IMR-90 (cell line): ENCODE measurements around the gene SLC39A11. TPM values are rescaled to one million over a fixed set of nuclear protein-coding genes. Genes with fewer than 3 reads are reported as not detected.

Experiments
- ATAC-seq: fragments of 200-7000 bp; cut with Tn5 transposase; 2 replicates; pipeline ENCODE4 v1.9.1; 2020; ENCODE audit warnings: low read depth, mild to moderate bottlenecking, moderate library complexity
- BruUV-seq: library from RNA; stranded (reverse); fragments of 400-500 nt; replicated peaks from 2 replicates; lab custom pipeline; 2021; lab: Mats Ljungman, UMichigan
- CTCF ChIA-PET: fragments of 300-600 bp; formaldehyde crosslinking; extraction: SDS; loops from one replicate; lab custom pipeline; 2021; ENCODE audit warnings: antibody characterized with exemption; lab: Yijun Ruan, JAX
- POLR2A ChIA-PET: fragments of 300-600 bp; sonication (Branson Sonifier 250); formaldehyde crosslinking; loops from one replicate; lab custom pipeline; 2022; ENCODE audit warnings: antibody characterized with exemption; ENCODE audit not compliant: unreplicated experiment; lab: Charles Lee
- DNase-seq: peaks from one replicate; pipeline ENCODE4 v3.0.0; 2013
- H2AFZ ChIP-seq: replicated peaks from 2 replicates; pipeline ENCODE3; 2013; ENCODE audit warnings: low read length, mild to moderate bottlenecking; ENCODE audit not compliant: poor library complexity
- H2AK5ac ChIP-seq: 2 replicates; pipeline ENCODE4 v1.6.1; 2013; ENCODE audit warnings: low read depth, low read length, inconsistent platforms
- H2AK9ac ChIP-seq: replicated peaks from 2 replicates; pipeline ENCODE3; 2013; ENCODE audit warnings: mild to moderate bottlenecking, low read depth, low read length, moderate library complexity; ENCODE audit not compliant: poor library complexity
- H2BK120ac ChIP-seq: 2 replicates; pipeline ENCODE4 v1.6.1; 2013; ENCODE audit warnings: low read depth, low read length, inconsistent platforms
- H2BK15ac ChIP-seq: 3 replicates; pipeline ENCODE4 v1.6.1; 2013; ENCODE audit warnings: low read depth, low read length, inconsistent platforms
- H2BK20ac ChIP-seq: 2 replicates; pipeline ENCODE4 v1.6.1; 2013; ENCODE audit warnings: low read depth, mild to moderate bottlenecking, inconsistent platforms, low read length, moderate library complexity
- H2BK5ac ChIP-seq: 2 replicates; pipeline ENCODE4 v1.6.1; 2013; ENCODE audit warnings: mild to moderate bottlenecking, low read depth, low read length, inconsistent platforms; ENCODE audit not compliant: poor library complexity, severe bottlenecking
- H3K14ac ChIP-seq: replicated peaks from 2 replicates; pipeline ENCODE4 v1.6.1; 2013; ENCODE audit warnings: low read depth, low read length, inconsistent platforms
- H3K18ac ChIP-seq: 2 replicates; pipeline ENCODE4 v1.6.1; 2013; ENCODE audit warnings: low read depth, low read length, control low read depth
- H3K23ac ChIP-seq: 2 replicates; pipeline ENCODE4 v1.6.1; 2013; ENCODE audit warnings: low read depth, low read length, inconsistent platforms
- H3K27ac ChIP-seq: 2 replicates; pipeline ENCODE4 v1.5.1; 2013; ENCODE audit warnings: mild to moderate bottlenecking, control low read depth, low read length; ENCODE audit not compliant: insufficient read depth
- H3K27me3 ChIP-seq: 2 replicates; pipeline ENCODE4 v1.6.1; 2013; ENCODE audit warnings: low read length; ENCODE audit not compliant: control insufficient read depth, insufficient read depth
- H3K36me3 ChIP-seq: 2 replicates; pipeline ENCODE4 v1.6.1; 2013; ENCODE audit warnings: low read length, mixed read lengths; ENCODE audit not compliant: control insufficient read depth, insufficient read depth
- H3K4ac ChIP-seq: 2 replicates; pipeline ENCODE4 v1.6.1; 2013; ENCODE audit warnings: low read depth, low read length, inconsistent platforms
- H3K4me1 ChIP-seq: 2 replicates; pipeline ENCODE4 v1.6.1; 2013; ENCODE audit warnings: low read length, mixed read lengths; ENCODE audit not compliant: control insufficient read depth, insufficient read depth
- H3K4me2 ChIP-seq: 2 replicates; pipeline ENCODE4 v1.6.1; 2013; ENCODE audit warnings: low read depth, mild to moderate bottlenecking, control low read depth, low read length, moderate library complexity
- H3K4me3 ChIP-seq: 2 replicates; pipeline ENCODE4 v1.5.1; 2013; ENCODE audit warnings: low read depth, mild to moderate bottlenecking, control low read depth, low read length, moderate library complexity; ENCODE audit not compliant: insufficient read depth
- H3K56ac ChIP-seq: 2 replicates; pipeline ENCODE4 v1.6.1; 2013; ENCODE audit warnings: low read length, inconsistent platforms; ENCODE audit not compliant: insufficient read depth; ENCODE audit errors: extremely low read depth
- H3K79me1 ChIP-seq, 2 experiments: 2 replicates each; pipeline ENCODE4 v1.6.1; 2013; ENCODE audit warnings: low read length in 2 of 2, inconsistent platforms in 1 of 2, low read depth in 1 of 2
- H3K9ac ChIP-seq: 2 replicates; pipeline ENCODE4 v1.6.1; 2013; ENCODE audit warnings: low read depth, low read length, control low read depth
- H3K9me1 ChIP-seq: 2 replicates; pipeline ENCODE4 v1.6.1; 2013; ENCODE audit warnings: low read length, inconsistent platforms; ENCODE audit not compliant: insufficient read depth
- H3K9me3 ChIP-seq: 2 replicates; pipeline ENCODE4 v1.6.1; 2013; ENCODE audit warnings: low read length; ENCODE audit not compliant: control insufficient read depth, insufficient read depth
- H4K20me1 ChIP-seq: 2 replicates; pipeline ENCODE4 v1.6.1; 2013; ENCODE audit warnings: low read length, inconsistent platforms; ENCODE audit not compliant: insufficient read depth
- H4K5ac ChIP-seq: 2 replicates; pipeline ENCODE4 v1.6.1; 2013; ENCODE audit warnings: mild to moderate bottlenecking, low read depth, low read length, control low read depth
- H4K8ac ChIP-seq, 2 experiments: 2 replicates each; pipeline ENCODE4 v1.6.1; 2013; ENCODE audit warnings: low read depth in 2 of 2, low read length in 2 of 2, control low read depth in 1 of 2, inconsistent platforms in 1 of 2
- H4K91ac ChIP-seq: 2 replicates; pipeline ENCODE4 v1.6.1; 2013; ENCODE audit warnings: low read depth, low read length, inconsistent platforms; ENCODE audit not compliant: insufficient read depth
- CEBPB ChIP-seq: IDR thresholded peaks from 2 replicates; pipeline ENCODE4 v1.6.1; 2012; ENCODE audit warnings: low read depth, low read length, improper control_type of control experiment
- CHD1 ChIP-seq: IDR thresholded peaks from 2 replicates; pipeline ENCODE4 v1.6.1; 2012; ENCODE audit warnings: low read depth, low read length, improper control_type of control experiment
- MXI1 ChIP-seq: IDR thresholded peaks from 2 replicates; pipeline ENCODE4 v1.6.1; 2012; ENCODE audit warnings: low read depth, mild to moderate bottlenecking, low read length, moderate library complexity, borderline replicate concordance
- RFX5 ChIP-seq: IDR thresholded peaks from 2 replicates; pipeline ENCODE4 v1.8.0; 2012; ENCODE audit warnings: low read depth, mild to moderate bottlenecking, low read length, moderate library complexity
- SMC3 ChIP-seq: fragments of 150-350 bp; IDR thresholded peaks from 2 replicates; pipeline ENCODE4 v1.6.1; 2016; ENCODE audit warnings: low read depth, mild to moderate bottlenecking, antibody characterized with exemption, low read length, moderate library complexity
- WGBS, 2 experiments: methylation state at CpG; one replicate each; pipeline versions ENCODE4 v1.1.5 to v1.1.7; 2013; ENCODE audit warnings: missing lambda C conversion rate in 2 of 2; ENCODE audit not compliant: insufficient read length in 1 of 2; ENCODE audit errors: extremely low coverage in 2 of 2; 5-methylcytosine and 5-hydroxymethylcytosine counted together
- dilution Hi-C: fragments of 300-500 bp; cut with HindIII; formaldehyde crosslinking; loops from one replicate; pipeline ENCODE4 v1.14.3; 2018; ENCODE audit warnings: low sequenced_read_pairs; ENCODE audit not compliant: unreplicated experiment
- in situ Hi-C: fragments of 300-500 bp; cut with MboI; formaldehyde crosslinking; loops from 3 replicates; pipeline ENCODE4 v1.14.3; 2019; ENCODE audit warnings: low sequenced_read_pairs, inconsistent platforms, mixed read lengths
- intact Hi-C: fragments of 100-400 bp; cut with micrococcal nuclease; formaldehyde crosslinking; loops from 2 replicates; pipeline ENCODE4 v1.10.0; 2022
- polyA plus RNA-seq, 3 experiments: library from polyadenylated mRNA; depleted of rRNA; stranded (reverse); fragments of >200 nt; gene quantifications; 2 replicates each; pipeline ENCODE4 v1.2.3, GENCODE V29; 2012; ENCODE audit warnings: low replicate concordance in 1 of 3
- total RNA-seq: library from RNA; depleted of rRNA; stranded (reverse); fragments of >200 nt; gene quantifications from 2 replicates; pipeline ENCODE4 v1.2.3, GENCODE V29; 2012

The SLC39A11 gene
- total and polyA plus RNA-seq, 2 of the 4 experiments (the other 2 are of a cell fraction), result 8.8 to 14.3 TPM

DNA sequence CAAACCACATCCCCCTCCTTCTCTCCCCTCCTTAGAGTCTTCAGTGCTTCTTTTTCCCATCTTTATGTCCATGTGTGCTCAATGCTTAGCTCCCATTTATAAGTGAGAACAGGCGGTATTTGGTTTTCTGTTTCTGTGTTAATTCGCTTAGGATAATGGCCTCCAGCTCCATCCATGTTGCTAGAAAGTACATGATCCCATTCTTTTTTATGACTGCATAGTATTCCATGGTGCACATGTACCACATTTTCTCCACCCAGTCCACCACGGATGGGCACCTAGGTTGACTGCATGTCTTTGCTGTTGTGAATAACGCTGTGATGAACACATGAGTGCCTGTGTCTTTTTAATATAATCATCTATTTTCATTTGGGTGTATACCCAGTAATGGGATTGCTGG lies 44.3 kb downstream of the SLC39A11 start:
- Histone ChIP-seq H3K9me3 (peaks cover 2% of the 10 kb centered on the region; the same call in 1 of the 2 replicates), H3K9me1 (peaks cover 4% of the 10 kb centered on the region), H3K36me3 (no peaks in the 10 kb centered on the region), H3K4me1 (peaks cover 9% of the 10 kb centered on the region), H3K4me3 (no peak overlapping the region), H2BK5ac (no peak overlapping the region), H2AK5ac (no peak overlapping the region), H4K91ac (no peak overlapping the region), H3K27me3 (no peaks in the 10 kb centered on the region), H3K4ac (no peak overlapping the region), H3K9ac (no peak overlapping the region), H2BK120ac (no peak overlapping the region), H3K79me1 (peaks cover 0 to 4% of the 10 kb centered on the region in 2 experiments; a peak in 2 of 4 replicates), H4K20me1 (0 out of 2 replicates have a peak, but pooled peaks cover 4% of the 10 kb centered on the region), H4K8ac (no peak overlapping the region), H3K18ac (no peak overlapping the region), H2BK15ac (no peak overlapping the region), H2AFZ (no peak overlapping the region), H3K23ac (no peak overlapping the region), H4K5ac (no peak overlapping the region), H3K4me2 (no peak overlapping the region), H2BK20ac (no peak overlapping the region), H3K56ac (no peak overlapping the region), H3K14ac (no peak overlapping the region), H3K27ac (no peak overlapping the region), H2AK9ac (no peak overlapping the region)
- intact Hi-C loops, result no loop called here
- ATAC-seq (no peak), DNase-seq (no peak)
- dilution Hi-C loops, result no loop called here
- POLR2A ChIA-PET, result no interaction called here
- CTCF ChIA-PET, result no interaction called here
- no TSS peak for BruUV-seq
- no peak for TF ChIP-seq MXI1
- TF ChIP-seq CEBPB, result no peak
- no peak for TF ChIP-seq CHD1
- no peak for TF ChIP-seq SMC3
- TF ChIP-seq RFX5, result no peak
- in situ Hi-C loops, result no loop called here
- WGBS, 2 experiments, result no CpG with 5 or more reads among the region's 4 CpGs
